Endothelial cell of umbilical vein (primary cell): Measurements from ENCODE around the gene JAGN1. TPM values are rescaled to one million over a fixed set of nuclear protein-coding genes. Genes with fewer than 3 reads are reported as not detected.

Experiments
- BruUV-seq: library from RNA; stranded (reverse); fragments of 400-500 nt; replicated peaks from 2 replicates; lab custom pipeline; 2021; lab: Mats Ljungman, UMichigan
- CTCF ChIA-PET: fragments of 300-600, 350-600 bp; sonication (Branson Sonifier 250); formaldehyde crosslinking; loops from one replicate; lab custom pipeline; 2021; ENCODE audit warnings: antibody characterized with exemption, inconsistent platforms; lab: Charles Lee
- POLR2A ChIA-PET: fragments of 300-600, 350-600 bp; sonication (Branson Sonifier 250); formaldehyde crosslinking; loops from one replicate; lab custom pipeline; 2021; ENCODE audit warnings: antibody characterized with exemption, inconsistent platforms; lab: Charles Lee
- DNase-seq: peaks from one replicate; pipeline ENCODE4 v3.0.0-alpha.2; 2011; ENCODE audit warnings: low read depth, low spot score
- FAIRE-seq: peaks from 2 replicates; lab custom pipeline; 2011; peaks lifted over from hg19 to GRCh38; lab: Jason Lieb, UNC
- H2AFZ ChIP-seq: 2 replicates; pipeline ENCODE4 v1.6.0; 2012; ENCODE audit warnings: low read depth, low read length, control low read depth, inconsistent platforms
- H3K27ac ChIP-seq: 2 replicates; pipeline ENCODE4 v1.5.1; 2011; ENCODE audit warnings: low read depth, mild to moderate bottlenecking, control low read depth, low read length, moderate library complexity; ENCODE audit not compliant: insufficient read depth
- H3K27me3 ChIP-seq, 2 experiments: 2 replicates each; pipeline versions ENCODE4 v1.6.0 to v1.6.1; 2011; ENCODE audit warnings: low read length in 2 of 2, mixed read lengths in 1 of 2; ENCODE audit not compliant: control insufficient read depth in 2 of 2, insufficient read depth in 2 of 2
- H3K36me3 ChIP-seq, 2 experiments: 2 replicates in 1 of 2; 3 replicates in 1 of 2; pipeline ENCODE4 v1.5.1; 2011; ENCODE audit warnings: low read length in 2 of 2, mild to moderate bottlenecking in 1 of 2, moderate library complexity in 1 of 2; ENCODE audit not compliant: control insufficient read depth in 2 of 2, insufficient read depth in 2 of 2; ENCODE audit errors: extremely low read depth in 1 of 2
- H3K4me1 ChIP-seq: 3 replicates; pipeline ENCODE4 v1.5.1; 2011; ENCODE audit warnings: mild to moderate bottlenecking, low read length; ENCODE audit not compliant: control insufficient read depth, insufficient read depth; ENCODE audit errors: extremely low read depth
- H3K4me2 ChIP-seq: 2 replicates; pipeline ENCODE4 v1.6.1; 2011; ENCODE audit warnings: low read length, control low read depth, mixed read lengths; ENCODE audit not compliant: insufficient read depth
- H3K4me3 ChIP-seq, 3 experiments: fragments of 200-600 bp in 1 of 3; sonication (generic), shearing (Covaris generic) in 1 of 3; replicated peaks in 1 of 3; 2 replicates each; pipeline ENCODE4 v1.5.1; 2011 to 2016; ENCODE audit warnings: control low read depth in 3 of 3, low read length in 3 of 3, mild to moderate bottlenecking in 2 of 3, inconsistent platforms in 1 of 3, low read depth in 1 of 3, moderate library complexity in 1 of 3; ENCODE audit not compliant: insufficient read depth in 1 of 3
- H3K79me2 ChIP-seq: 2 replicates; pipeline ENCODE4 v1.6.0; 2012; ENCODE audit warnings: low read length, inconsistent platforms; ENCODE audit not compliant: control insufficient read depth, insufficient read depth
- H3K9ac ChIP-seq: replicated peaks from 2 replicates; pipeline ENCODE3; 2011; ENCODE audit warnings: low read length, control low read depth; ENCODE audit not compliant: insufficient read depth; ENCODE audit errors: extremely low read depth
- H3K9me1 ChIP-seq: replicated peaks from 3 replicates; pipeline ENCODE4 v1.6.0; 2011; ENCODE audit warnings: mild to moderate bottlenecking, low read length; ENCODE audit not compliant: control insufficient read depth, insufficient read depth; ENCODE audit errors: extremely low read depth
- H3K9me3 ChIP-seq: replicated peaks from 2 replicates; pipeline ENCODE4 v1.5.1; 2012; ENCODE audit warnings: low read length, inconsistent platforms; ENCODE audit not compliant: control insufficient read depth, insufficient read depth
- H4K20me1 ChIP-seq: replicated peaks from 2 replicates; pipeline ENCODE3; 2011; ENCODE audit warnings: mild to moderate bottlenecking, low read length; ENCODE audit not compliant: control insufficient read depth, insufficient read depth; ENCODE audit errors: extremely low read depth
- CTCF ChIP-seq, 2 donors: IDR thresholded peaks; 1 replicate in 1 of 2; 2 replicates in 1 of 2; pipeline ENCODE4 v1.5.1; 2011; ENCODE audit warnings: low read length in 2 of 2, mild to moderate bottlenecking in 2 of 2, moderate library complexity in 2 of 2, control low read depth in 1 of 2, inconsistent platforms in 1 of 2, low read depth in 1 of 2; ENCODE audit not compliant: insufficient read depth in 1 of 2; ENCODE audit errors: extremely low read depth in 1 of 2
- EZH2 ChIP-seq: IDR thresholded peaks from 2 replicates; pipeline ENCODE4 v1.6.1; 2012; ENCODE audit warnings: borderline replicate concordance, low read depth, mild to moderate bottlenecking, moderate library complexity, low read length, inconsistent platforms; ENCODE audit not compliant: severe bottlenecking
- FOS ChIP-seq: IDR thresholded peaks from 2 replicates; pipeline ENCODE4 v1.6.1; 2011; ENCODE audit warnings: mild to moderate bottlenecking, low read length, moderate library complexity, borderline replicate concordance; ENCODE audit not compliant: insufficient read depth
- GATA2 ChIP-seq: IDR thresholded peaks from 2 replicates; pipeline ENCODE4 v1.7.0; 2011; ENCODE audit warnings: low read depth, mild to moderate bottlenecking, moderate library complexity, mixed read lengths, low read length; ENCODE audit not compliant: insufficient read length, insufficient read depth
- JUN ChIP-seq: IDR thresholded peaks from 2 replicates; pipeline ENCODE4 v1.6.1; 2011; ENCODE audit warnings: borderline replicate concordance, low read depth; ENCODE audit not compliant: insufficient read length, insufficient read depth
- MAX ChIP-seq: IDR thresholded peaks from 2 replicates; pipeline ENCODE4 v1.6.1; 2011; ENCODE audit not compliant: insufficient read depth, insufficient read length
- MYC ChIP-seq: IDR thresholded peaks from one replicate; pipeline ENCODE4 v1.6.1; 2011; ENCODE audit warnings: mild to moderate bottlenecking, low read depth, low read length
- POLR2AphosphoS5 ChIP-seq: IDR thresholded peaks from 2 replicates; pipeline ENCODE4 v1.6.1; 2012; ENCODE audit warnings: low read depth, mild to moderate bottlenecking, control low read depth, low read length, moderate library complexity; ENCODE audit not compliant: insufficient read depth
- dilution Hi-C: fragments of 300-500 bp; cut with MboI; formaldehyde crosslinking; loops from one replicate; pipeline ENCODE4 v1.15.0; 2019; ENCODE audit warnings: low sequenced_read_pairs; ENCODE audit not compliant: extremely low pct_ligation_motif_present
- intact Hi-C: fragments of 100-400 bp; cut with micrococcal nuclease; formaldehyde crosslinking; loops from one replicate; pipeline ENCODE4 v1.10.0; 2022
- polyA plus RNA-seq, 4 experiments: library from polyadenylated mRNA; depleted of rRNA in 3 of 4; stranded (reverse) in 3 of 4; unstranded in 1 of 4; fragments of >200 nt; gene quantifications; 2 replicates each; pipeline versions ENCODE4 v1.2.1 to v1.2.3, GENCODE V29; 2011 to 2012; ENCODE audit warnings: missing spikeins in 1 of 4
- total RNA-seq: library from RNA; stranded (reverse); gene quantifications from 2 replicates; pipeline ENCODE4 v1.2.3, GENCODE V29; 2021

JAGN1 gene
- total and polyA plus RNA-seq, 2 donors (not counting 3 experiments of a cell fraction or from before 2014, with no cell fraction given), result 29.6 to 46.5 TPM

- FAIRE-seq, result no peak
- POLR2A ChIA-PET, result no interaction called here
Measured at GRCh38 chr3:9914011-9914410, 23.6 kb downstream of the JAGN1 start.

More at GRCh38 chr3:9914011-9914410, 23.6 kb downstream of the JAGN1 start:
- dilution Hi-C loops, result no loop called here
- no peaks in the 10 kb centered on the region for H3K9me1 ChIP-seq
- H3K4me2 ChIP-seq, result no peak overlapping the region
- peaks cover 13% of the 10 kb centered on the region for H3K4me1 ChIP-seq
- no peaks in the 10 kb centered on the region for H3K9me3 ChIP-seq
- no peaks in the 10 kb centered on the region for H3K27me3 ChIP-seq
- BruUV-seq, result no TSS peak
- no peak overlapping the region for H3K9ac ChIP-seq
- H3K27ac ChIP-seq, result no peak overlapping the region
- TF ChIP-seq MYC (no peak), EZH2 (no peak), POLR2AphosphoS5 (no peak), MAX (no peak), JUN (no peak), CTCF (IDR thresholded peaks at IDR 0.05; ENCODE audit: extremely low read depth in 1 of 2, insufficient read depth in 1 of 2, low read depth in 1 of 2, low read length in 2 of 2) (no peak), FOS (no peak), GATA2 (no peak)
- CTCF ChIA-PET, result interaction anchor here (0.7 to 1.3 kb wide), 6 partner anchors 8 to 65 kb away, joined by 3 to 4 read pairs (median 3); no protein-coding TSS in a partner anchor
- no peak for DNase-seq
- intact Hi-C loops, result no loop called here
- H3K4me3 ChIP-seq, result no peak overlapping the region
- no peaks in the 10 kb centered on the region for H3K36me3 ChIP-seq
- no peak overlapping the region for H2AFZ ChIP-seq
- H4K20me1 ChIP-seq, result no peaks in the 10 kb centered on the region
- no peaks in the 10 kb centered on the region for H3K79me2 ChIP-seq
